KG1 (cell line): Measurements from ENCODE around the gene UTP4.

Source experiments
- DNase-seq: peaks from one replicate; lab custom pipeline; 2025; lab: John Stamatoyannopoulos, UW

Gene UTP4

GRCh38 chr16:69132424-69133252, at the start of gene UTP4, which contains the start of gene CHTF8:
Gene UTP4 (plus strand): TSS chr16:69132649. CDS start chr16:69133460, 811 bp downstream.
Gene CHTF8 (minus strand): TSS chr16:69132588. CDS start chr16:69121458, 11,130 bp downstream.
- peak; percentile 67 for DNase-seq

- DNase-seq, result no peak
These were observed 49.0 kb upstream of the UTP4 start for GRCh38 chr16:69083306-69083941.

- no peak for DNase-seq
These were observed 48.2 kb upstream of the UTP4 start for GRCh38 chr16:69084289-69084688.

GRCh38 chr16:69085032-69085695, 47.3 kb upstream of the UTP4 start:
- DNase-seq, result no peak

- DNase-seq, result no peak
These were observed 45.3 kb upstream of the UTP4 start for GRCh38 chr16:69087161-69087581.

GRCh38 chr16:69088684-69089083, 43.8 kb upstream of the UTP4 start:
- no peak for DNase-seq

- DNase-seq, result no peak
These were observed 43.1 kb upstream of the UTP4 start for GRCh38 chr16:69089091-69089910.

GRCh38 chr16:69093974-69094373, 38.5 kb upstream of the UTP4 start:
- no peak for DNase-seq

- no peak for DNase-seq
These were observed 37.9 kb upstream of the UTP4 start for GRCh38 chr16:69094501-69094900.

GRCh38 chr16:69095193-69095592, 37.3 kb upstream of the UTP4 start:
- no peak for DNase-seq

- DNase-seq, result no peak
These were observed 32.3 kb upstream of the UTP4 start for GRCh38 chr16:69100071-69100691.

GRCh38 chr16:69105501-69106361, 26.7 kb upstream of the UTP4 start, which contains the start of gene HAS3:
Gene HAS3 (plus strand): TSS chr16:69105653. CDS start chr16:69109396, 3,743 bp downstream.
- DNase-seq, result peak; percentile 46

- no peak for DNase-seq
These were observed 25.7 kb upstream of the UTP4 start for GRCh38 chr16:69106491-69107315.

- no peak for DNase-seq
These were observed 25.0 kb upstream of the UTP4 start for GRCh38 chr16:69107316-69107962.

- DNase-seq, result no peak
These were observed 24.2 kb upstream of the UTP4 start for GRCh38 chr16:69108064-69108904.

- no peak for DNase-seq
These were observed 23.6 kb upstream of the UTP4 start for GRCh38 chr16:69108905-69109252.

GRCh38 chr16:69109486-69110270, 22.8 kb upstream of the UTP4 start:
- DNase-seq, result no peak
